Measurements from ENCODE around the gene AMH.
"Not testable (repeated sequence)": the region's sequence is repeated elsewhere in the genome, so short reads cannot be mapped to it uniquely, and the experiment has no call there.

AMH gene

DNA sequence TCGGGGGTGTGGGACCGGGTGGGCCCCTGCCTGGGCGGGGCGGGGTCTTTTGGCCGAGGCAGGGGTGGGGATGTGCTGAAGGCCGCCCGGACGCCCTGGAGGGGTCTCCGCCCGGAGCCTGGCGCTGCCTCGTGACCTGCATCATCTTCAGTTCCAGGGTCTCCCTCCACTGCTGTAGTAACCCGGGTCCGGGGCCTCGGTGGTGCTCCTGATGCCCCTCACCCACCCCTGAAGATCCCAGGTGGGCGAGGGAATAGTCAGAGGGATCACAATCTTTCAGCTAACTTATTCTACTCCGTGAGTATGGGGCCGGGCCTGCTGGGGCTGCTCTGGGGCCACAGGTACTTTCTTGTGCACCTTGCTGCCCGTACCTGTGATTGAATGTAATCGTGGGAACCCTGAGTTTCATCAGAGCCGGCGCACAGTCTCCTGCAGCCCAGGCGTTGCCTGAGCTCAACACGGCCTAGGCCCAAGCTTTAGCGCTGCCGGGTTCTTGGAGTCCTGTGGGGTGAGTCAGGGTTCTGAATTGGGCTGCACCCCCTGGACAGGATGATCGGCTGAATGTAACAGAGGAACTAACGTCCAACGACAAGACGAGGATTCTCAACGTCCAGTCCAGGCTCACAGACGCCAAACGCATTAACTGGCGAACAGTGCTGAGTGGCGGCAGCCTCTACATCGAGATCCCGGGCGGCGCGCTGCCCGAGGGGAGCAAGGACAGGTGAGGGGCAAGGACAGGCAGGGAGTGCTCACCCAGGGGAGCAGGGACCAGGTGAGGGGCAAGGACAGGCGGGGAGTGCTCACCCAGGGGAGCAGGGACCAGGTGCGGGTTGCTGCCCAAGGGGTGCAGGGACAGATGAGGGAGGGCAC, 22.3 kb downstream of the AMH start:
- DNase-seq: no peak

DNA sequence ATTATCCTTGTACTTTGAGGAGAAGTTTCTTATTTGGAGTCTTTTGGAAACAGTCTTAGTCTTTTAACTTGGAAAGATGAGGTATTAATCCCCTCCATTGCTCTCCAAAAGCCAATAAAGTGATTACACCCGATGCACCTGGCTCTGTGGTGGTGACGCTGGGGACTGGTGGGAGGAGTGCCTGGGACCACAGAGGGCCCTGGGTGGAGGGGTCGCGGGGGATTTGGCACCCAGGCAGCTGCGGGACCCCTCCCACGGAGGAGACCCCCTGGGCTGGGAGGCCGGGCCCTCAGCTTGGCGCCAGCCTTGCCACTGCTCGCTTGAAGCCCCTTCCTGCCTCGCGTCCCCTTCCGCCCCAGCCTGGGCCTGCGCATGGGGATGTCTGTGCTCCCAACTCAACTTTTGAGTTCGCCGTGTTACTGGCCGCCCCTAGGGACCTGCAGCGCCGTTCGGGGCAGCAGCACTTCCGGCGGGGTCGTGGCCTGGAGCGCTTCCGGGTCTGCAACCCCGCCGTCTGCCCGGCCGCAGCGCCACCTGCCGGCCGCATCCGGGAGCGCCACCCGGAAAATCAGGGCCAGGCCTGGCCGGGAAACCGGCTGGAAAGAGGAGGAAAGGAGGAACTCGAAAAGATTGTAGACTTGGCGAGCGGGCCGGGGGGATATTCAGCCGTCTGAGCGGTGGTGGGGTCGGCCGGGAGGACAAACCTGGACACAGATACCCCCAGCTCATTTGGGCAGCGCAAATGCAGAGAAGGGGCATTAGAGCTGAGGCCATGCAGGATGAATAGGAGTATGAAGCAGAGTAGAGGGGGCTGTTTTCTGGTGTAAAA, 24.4 kb downstream of the AMH start:
- DNase-seq: peak in 1 of 2 donors; percentile 49

DNA sequence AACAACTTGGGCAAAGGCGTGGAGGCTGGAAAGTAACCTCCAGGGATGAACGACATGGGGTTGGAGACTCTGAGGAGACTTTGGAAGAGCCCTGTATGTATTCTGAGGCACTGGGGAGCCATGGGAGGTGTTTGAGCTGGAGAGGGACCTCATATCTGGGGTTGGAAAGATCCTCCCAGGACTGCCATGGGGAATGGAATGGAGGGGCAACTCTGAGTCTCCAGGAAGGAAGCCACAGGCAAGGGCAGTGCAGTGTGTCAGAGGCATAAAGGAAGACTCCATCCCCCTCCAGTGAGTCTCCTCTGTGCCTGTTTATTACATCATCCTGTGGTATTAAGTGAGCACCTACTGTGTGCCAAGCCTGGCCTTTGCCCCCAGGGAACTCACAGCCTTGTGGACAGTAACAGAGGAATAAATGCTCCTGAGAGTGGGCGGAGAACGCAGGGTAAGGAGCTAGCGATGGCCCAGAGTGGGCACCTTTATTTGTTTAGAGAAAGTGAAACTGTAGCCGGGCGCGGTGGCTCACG, 25.1 kb downstream of the AMH start:
- DNase-seq: no peak

DNA sequence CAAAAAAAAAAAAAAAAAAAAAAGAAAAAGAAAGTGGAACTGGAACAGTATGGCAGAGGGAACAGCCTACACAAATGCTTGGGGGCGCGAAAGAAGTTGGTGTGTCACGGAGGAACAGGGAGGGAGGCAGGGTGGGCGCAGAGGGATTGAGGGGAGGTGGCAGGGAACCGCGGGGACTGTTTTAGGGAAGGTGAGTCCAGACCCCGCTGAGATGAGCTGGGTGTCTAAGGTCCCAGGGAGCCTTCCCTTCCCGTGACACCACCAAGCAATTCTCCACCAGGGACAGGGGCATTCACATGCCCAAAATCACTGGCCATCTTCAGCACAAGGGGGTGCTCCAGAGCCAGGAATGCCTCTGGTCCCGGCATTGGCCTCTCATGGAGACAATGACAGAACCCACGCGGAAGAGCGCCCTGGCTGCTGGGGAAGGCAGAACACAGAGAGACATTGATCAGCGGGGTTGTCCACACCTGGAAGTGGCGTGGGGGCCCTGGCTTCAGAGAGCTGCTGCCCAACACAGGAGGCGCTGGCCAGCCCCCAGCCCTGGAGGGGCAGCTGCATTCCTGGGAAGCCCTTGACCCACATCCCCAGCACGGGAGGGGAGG, 25.9 kb downstream of the AMH start:
- peak; percentile 54 to 56 for DNase-seq

- no peak for DNase-seq
These were observed 26.7 kb downstream of the AMH start for GRCh38 chr19:2275588-2276428.

DNA sequence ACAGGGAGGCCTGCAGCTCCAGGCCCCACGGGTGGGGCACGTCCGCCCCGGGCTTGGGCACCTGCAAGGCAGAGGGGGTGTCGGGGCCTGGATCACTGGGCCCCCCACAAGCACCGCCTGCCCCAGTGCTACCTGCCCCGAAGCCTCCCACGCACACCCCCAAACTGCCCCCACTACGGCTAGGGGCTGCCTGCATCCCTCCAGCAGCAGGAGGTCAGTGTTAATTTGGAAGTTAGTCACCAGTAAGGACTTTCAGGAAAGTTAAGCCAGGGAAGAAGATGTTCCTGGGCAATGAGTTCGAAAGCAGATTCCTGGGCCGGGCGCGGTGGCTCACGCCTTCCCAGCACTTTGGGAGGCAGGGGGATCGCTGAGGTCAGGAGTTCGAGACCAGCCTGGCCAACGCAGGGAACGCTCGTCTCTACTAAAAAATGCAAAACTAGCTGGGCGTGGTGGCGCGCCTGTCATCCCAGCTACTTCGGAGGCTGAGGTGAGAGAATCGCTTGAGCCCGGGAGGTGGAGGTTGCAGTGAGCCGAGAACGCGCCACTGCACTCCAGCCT, 27.4 kb downstream of the AMH start:
- DNase-seq: no peak

DNA sequence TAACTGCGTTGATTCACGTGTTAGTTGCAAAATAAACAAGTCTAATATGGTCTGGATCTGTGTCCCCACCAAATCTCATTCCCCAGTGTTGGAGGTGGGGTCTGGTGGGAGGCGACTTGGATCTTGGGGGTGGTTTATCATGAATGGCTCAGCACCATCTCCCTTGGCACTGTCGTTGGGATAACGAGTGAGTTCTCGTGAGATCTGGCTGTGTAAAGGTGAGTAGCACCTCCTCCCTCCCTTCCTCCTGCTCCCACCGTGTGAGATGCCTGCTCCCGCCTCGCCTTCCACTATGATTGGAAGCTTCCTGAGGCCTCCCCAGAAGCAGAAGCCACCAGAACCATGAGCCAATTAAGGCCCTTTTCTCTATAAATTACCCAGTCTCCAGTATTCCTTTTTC, 28.0 kb downstream of the AMH start:
- DNase-seq: no peak

DNA sequence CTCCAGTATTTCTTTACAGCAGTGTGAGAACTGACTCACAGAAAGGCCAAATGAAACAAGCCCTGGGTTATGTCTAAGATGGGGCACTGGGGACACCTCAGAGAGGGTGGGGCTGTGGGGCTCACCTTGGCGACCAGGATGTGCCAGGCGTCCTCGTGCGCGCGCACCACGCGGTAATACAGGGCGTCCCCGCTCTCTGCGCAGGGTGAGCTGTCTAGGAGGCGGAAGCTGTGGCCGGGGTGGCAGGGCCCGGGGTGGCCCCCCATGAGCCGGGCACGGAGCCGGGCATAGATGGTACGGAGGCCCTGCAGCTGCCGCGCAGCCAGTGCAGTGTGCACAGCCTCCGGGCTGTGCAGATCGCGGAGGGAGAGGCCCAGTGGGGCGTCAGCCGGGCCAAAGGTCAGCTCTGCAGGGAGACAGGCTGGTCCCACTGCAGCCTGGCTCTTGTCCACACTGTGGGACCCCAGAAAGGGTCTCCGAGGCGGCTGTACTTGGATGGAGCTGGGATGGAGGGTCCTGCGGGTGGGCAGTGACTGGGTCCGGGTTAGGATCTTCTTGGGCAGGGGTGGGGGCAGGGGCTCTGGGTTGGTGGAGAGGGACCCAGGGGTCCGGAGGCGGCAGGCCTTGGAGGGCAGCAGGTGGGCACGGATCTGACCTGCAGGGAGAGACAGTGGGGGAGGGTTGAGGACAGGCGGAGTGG, 29.5 kb downstream of the AMH start:
- DNase-seq: no peak

GRCh38 chr19:2280633-2281264, 31.6 kb downstream of the AMH start:
- no peak for DNase-seq

GRCh38 chr19:2281265-2282061, 32.3 kb downstream of the AMH start:
- DNase-seq: not testable (repeated sequence)

DNA sequence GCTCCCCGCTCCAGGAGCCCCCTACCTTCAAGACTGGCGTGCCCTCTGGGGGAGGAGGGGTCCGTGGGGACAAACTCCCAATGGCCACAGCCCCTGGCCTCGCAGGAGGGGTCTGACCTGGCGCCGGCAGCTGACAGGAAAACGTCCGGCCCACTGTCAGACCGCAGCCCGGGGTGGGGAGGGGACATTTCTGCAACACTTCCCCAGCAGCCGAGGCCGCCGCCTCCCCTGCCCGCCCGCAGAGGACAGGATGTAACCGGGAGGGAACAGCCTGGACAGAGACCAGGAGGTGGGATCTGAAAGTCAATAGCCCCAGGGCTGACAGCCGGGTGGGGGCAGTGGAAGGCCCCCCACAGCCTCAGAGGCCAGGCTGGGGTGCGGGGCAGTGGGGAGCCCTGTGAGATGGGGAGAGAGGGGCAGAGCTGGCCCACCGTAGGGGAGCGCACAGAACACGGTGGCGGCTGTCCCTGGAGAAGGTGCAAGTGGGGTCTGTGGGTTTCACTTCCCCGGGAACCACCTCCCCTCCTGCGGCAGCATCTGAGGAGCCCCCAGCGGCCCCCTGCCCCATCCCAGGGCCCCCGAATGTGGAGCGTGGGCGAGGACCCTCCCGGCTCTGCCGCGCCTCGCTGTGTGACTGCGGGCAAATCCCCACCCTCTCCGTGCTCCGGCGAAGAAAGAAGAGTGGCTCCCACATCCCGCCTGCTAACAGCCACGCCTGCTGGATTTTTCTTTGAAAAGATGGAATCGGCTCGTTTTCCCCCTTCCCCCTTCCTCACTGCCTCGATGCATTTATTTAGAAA, 33.1 kb downstream of the AMH start, which contains the start of gene PEAK3:
Gene PEAK3 (minus strand): TSS at position 114 of the 800 bp plus-strand sequence. CDS start 1,244 bp downstream, outside the sequence.
- DNase-seq: peak in 1 of 2 donors; percentile 36

DNA sequence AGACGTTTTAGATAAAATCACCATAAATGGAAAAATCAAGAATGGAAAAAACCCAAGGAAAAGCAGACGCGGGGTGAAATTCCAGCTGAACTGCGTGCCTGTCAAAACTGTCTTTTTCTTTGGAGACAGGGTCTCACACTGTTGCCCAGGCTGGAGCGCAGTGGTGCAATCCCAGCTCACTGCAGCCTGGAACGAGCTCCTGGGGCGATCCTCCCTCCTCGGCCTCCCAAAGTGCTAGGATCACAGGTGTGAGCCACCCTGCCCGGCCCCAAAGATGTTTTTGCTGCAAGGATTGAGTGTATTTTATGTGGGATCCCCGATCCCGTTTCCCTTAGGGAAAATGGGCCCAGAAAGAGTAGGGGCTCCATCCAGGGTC, 33.7 kb downstream of the AMH start:
- DNase-seq: no peak

GRCh38 chr19:2283835-2284507, 34.8 kb downstream of the AMH start:
- no peak for DNase-seq

DNA sequence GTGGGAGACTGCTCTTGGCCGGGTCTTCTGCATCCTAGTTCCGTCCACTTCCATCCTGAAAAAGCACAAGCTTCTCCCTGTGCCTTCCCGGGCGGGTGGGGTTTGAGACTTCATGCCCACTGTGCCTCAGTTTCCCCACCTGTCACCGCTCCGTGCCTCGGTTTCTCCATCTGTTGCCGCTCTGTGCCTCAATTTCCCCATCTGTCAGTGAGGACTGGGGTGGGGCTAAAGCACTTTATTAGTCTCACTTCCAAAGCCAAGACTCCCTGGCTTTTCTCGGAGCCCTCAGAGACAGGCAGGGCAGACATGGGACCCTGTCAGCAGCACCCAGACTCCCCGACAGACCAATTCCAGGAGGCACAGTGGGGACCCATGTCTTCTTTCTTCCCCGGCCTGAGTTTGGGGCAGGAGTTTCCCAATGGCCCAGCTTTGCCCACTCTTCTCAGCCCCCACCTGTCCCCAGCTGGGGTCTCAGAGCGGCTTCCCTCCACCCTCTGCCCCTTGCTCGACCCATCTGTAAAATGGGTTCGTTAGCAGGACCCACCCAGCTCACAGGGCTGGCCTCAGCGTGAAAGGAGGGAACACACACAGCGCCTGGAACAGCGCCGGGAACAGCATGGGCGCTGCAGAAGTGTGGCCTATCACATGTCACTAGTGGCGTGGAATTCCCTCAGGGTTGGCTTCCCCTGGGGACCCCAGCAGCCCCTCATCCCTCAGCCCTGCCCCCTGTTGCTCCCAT, 37.4 kb downstream of the AMH start:
- no peak for DNase-seq

DNA sequence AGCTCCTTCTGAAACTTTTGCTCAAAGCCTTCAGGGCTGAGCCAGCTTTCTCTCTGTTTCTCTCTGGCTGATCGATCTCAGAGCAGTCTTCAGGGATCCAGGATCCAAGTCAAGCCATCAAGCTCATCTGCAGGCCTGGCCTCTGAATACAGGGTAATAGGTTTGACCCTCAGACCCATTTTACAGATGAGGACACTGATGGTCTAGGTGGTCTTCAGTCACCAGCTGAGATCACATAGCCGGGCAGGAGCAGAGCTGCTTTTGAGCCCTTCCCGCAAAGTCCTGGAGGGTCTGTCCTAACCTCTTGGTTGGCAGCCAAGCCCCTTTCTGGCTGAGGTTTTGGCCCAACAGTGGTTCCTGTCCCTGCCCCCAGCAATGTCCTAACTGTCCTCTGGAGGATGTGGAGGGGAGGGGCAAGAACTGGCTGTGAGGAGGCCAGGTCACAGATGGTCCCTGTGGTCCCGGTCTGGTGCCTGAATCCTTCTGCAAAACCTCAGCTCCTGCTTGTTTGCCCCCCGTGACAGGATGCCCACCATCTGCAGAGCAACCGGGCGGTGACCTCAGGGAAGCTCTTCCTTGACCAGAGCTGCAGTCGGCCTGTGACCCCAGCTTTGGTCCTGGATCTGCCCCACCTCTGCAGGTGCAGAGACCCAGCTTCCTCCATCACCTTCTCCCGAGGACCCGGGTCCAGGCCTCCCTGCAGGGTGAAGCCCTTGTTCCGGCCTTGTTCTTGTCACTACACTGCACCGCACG, 38.6 kb downstream of the AMH start:
- DNase-seq: no peak

DNA sequence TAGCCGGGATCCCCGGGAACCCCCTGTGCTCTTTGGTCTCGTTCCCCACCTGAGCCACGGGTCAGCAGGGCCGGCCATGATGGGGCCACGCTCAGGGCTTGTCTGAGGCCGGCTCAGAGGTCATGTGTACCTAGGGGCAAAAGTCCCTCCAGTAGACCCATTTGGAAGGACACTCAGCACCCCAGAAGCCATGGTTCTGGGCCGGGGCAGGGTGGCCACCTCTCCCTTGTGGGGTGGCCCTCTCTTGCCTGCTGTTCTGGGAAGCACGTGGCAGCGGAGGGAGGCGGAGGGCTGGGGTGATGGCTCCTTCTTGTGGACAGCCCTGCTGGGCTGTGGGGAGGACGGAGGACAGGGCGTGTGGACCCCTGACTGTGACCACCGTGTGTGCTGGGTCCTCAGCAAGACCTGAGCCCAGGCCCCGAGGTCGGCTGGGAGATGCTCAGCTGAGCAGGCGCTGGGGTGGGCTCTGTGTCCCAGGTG, 39.3 kb downstream of the AMH start:
- no peak for DNase-seq

Data from hippocampal formation (tissue), 2 donors.